ENCODE data around the gene FSTL3. TPM values are rescaled to one million over a fixed set of nuclear protein-coding genes. Genes with fewer than 3 reads are reported as not detected.

Gene FSTL3
- total RNA-seq, 2 donors from 2014 or later, result 64.4 to 437 TPM

GRCh38 chr19:644363-644762, 31.8 kb upstream of the FSTL3 start:
- Histone ChIP-seq H3K4me1 (peaks cover 0 to 6% of the 10 kb centered on the region in 2 donors), H3K4me3 (no peak overlapping the region), H3K36me3 (peaks cover 39% of the 10 kb centered on the region), H3K27me3 (no peaks in the 10 kb centered on the region), H3K27ac (no peak overlapping the region), H3K9me3 (no peaks in the 10 kb centered on the region)
- DNase-seq (ENCODE audit: low spot score), result no peak
- TF ChIP-seq CTCF (IDR thresholded peaks at IDR 0.05), result no peak

GRCh38 chr19:644789-645188, 31.4 kb upstream of the FSTL3 start:
- H3K9me3 ChIP-seq, result no peaks in the 10 kb centered on the region
- no peak for TF ChIP-seq CTCF (IDR thresholded peaks at IDR 0.05)
- H3K27ac ChIP-seq, result no peak overlapping the region
- DNase-seq (ENCODE audit: low spot score), result no peak
- H3K4me1 ChIP-seq, result peaks cover 0 to 5% of the 10 kb centered on the region in 2 donors
- no peak overlapping the region for H3K4me3 ChIP-seq
- H3K27me3 ChIP-seq, result no peaks in the 10 kb centered on the region
- H3K36me3 ChIP-seq, result peaks cover 42% of the 10 kb centered on the region

- Histone ChIP-seq H3K4me3 (no peak overlapping the region), H3K9me3 (no peaks in the 10 kb centered on the region), H3K27ac (no peak overlapping the region), H3K4me1 (no peaks in the 10 kb centered on the region), H3K27me3 (no peaks in the 10 kb centered on the region), H3K36me3 (peaks cover 48% of the 10 kb centered on the region)
- no peak for TF ChIP-seq CTCF (IDR thresholded peaks at IDR 0.05)
- no peak for DNase-seq (ENCODE audit: low spot score)
These were observed 30.0 kb upstream of the FSTL3 start for GRCh38 chr19:645912-646778.

GRCh38 chr19:646779-647565, 29.2 kb upstream of the FSTL3 start:
- no peak for TF ChIP-seq CTCF (IDR thresholded peaks at IDR 0.05)
- Histone ChIP-seq H3K4me3 (no peak overlapping the region), H3K27me3 (no peaks in the 10 kb centered on the region), H3K27ac (no peak overlapping the region), H3K36me3 (peaks cover 56% of the 10 kb centered on the region), H3K9me3 (no peaks in the 10 kb centered on the region), H3K4me1 (no peaks in the 10 kb centered on the region)
- no peak for DNase-seq (ENCODE audit: low spot score)

GRCh38 chr19:647566-648284, 28.5 kb upstream of the FSTL3 start:
- no peak overlapping the region for H3K27ac ChIP-seq
- no peak for DNase-seq (ENCODE audit: low spot score)

More at GRCh38 chr19:647566-648284, 28.5 kb upstream of the FSTL3 start:
- TF ChIP-seq CTCF (IDR thresholded peaks at IDR 0.05), result no peak
- no peaks in the 10 kb centered on the region for H3K27me3 ChIP-seq
- no peaks in the 10 kb centered on the region for H3K9me3 ChIP-seq
- H3K4me1 ChIP-seq, result no peaks in the 10 kb centered on the region
- H3K4me3 ChIP-seq, result no peak overlapping the region
- H3K36me3 ChIP-seq, result peaks cover 62% of the 10 kb centered on the region
